ENCODE results near the gene CROCC.
"Not testable (repeated sequence)": the region's sequence is repeated elsewhere in the genome, so short reads cannot be mapped to it uniquely, and the experiment has no call there.

The CROCC gene

GRCh38 chr1:16946185-16946584 lies 24.5 kb downstream of the CROCC start:
- not testable (repeated sequence) for DNase-seq

DNA sequence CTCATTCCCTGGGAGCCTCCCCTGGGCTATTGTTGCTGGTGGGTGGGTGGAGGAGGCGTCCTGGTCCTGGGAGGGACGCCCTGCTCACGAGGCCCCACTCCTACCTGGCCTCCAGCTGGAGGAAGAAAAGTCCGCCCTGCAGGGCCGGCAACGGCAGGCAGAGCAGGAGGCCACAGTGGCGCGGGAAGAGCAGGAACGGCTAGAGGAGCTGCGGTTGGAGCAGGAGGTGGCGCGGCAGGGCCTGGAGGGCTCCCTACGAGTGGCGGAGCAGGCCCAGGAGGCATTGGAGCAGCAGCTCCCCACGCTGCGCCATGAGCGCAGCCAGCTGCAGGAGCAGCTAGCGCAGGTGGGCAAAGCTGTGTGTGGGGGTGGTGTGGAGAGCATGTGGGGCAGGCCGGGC lies 24.9 kb downstream of the CROCC start:
- DNase-seq: no peak

DNA sequence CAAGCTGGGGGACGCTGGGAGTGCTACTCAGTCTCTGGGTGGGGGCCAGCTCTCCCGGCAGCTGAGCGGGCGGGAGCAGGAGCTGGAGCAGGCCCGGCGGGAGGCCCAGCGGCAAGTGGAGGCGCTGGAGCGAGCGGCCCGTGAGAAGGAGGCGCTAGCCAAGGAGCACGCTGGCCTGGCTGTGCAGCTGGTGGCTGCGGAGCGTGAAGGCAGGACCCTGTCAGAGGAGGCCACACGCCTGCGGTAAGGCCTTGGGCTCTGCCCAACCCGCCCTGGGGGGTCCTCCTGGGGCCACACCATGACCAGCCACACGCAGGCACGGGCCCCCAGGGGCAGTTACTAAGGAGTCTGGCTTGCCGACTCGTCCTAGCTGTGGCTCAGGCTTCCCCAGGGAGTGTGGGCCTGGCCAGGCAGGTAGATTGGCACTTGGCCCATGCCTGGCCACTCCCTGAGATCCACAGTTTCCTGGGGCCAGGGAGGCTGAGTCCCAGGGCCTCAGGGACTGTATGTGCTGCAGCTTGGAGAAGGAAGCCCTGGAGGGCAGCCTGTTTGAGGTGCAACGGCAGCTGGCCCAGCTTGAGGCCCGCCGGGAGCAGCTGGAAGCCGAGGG lies 26.7 kb downstream of the CROCC start:
- DNase-seq: not testable (repeated sequence)

DNA sequence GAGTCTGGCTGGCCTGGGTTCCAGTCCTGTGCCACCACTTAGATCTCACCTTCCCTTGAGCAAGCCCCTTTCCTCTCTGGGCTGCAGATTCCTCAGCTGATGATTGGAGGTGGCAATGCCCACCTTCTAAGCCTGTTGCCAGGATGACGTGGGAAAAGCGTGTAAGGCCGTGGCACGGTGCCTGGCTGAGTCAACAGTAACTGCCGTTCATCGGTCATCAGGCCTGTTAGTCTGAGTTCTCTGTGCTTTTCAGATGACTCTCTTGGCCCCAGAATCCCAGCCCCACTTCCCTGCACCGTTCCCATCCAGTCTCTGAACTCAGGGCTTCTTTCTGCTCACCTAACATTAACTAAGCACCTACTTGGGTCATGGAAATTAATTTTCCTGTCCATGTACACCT lies 27.3 kb downstream of the CROCC start:
- DNase-seq: not testable (repeated sequence)

- not testable (repeated sequence) for DNase-seq
These were observed 30.6 kb downstream of the CROCC start for GRCh38 chr1:16952376-16952775.

GRCh38 chr1:16954579-16954978 lies 32.8 kb downstream of the CROCC start:
- no peak for DNase-seq

- DNase-seq: no peak
These were observed 33.5 kb downstream of the CROCC start for GRCh38 chr1:16955186-16955585.

DNA sequence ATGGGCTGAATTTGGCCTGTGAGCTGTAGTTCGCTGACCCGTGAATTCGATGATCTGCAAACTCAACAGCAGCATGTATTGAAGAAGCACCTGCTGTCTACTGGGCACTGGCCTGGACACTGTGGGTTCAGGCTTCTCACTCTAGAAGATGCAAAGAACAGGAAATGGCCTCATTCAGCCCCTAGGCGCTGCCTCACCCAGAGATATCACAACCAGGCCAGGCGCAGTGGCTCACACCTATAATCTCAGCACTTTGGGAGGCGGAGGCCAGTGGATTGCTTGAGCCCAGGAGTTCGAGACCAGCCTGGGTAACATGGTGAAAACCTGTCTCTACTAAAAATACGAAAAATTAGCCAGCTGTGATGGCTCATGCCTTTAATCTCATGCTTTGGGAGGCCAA lies 35.0 kb downstream of the CROCC start:
- no peak for DNase-seq

DNA sequence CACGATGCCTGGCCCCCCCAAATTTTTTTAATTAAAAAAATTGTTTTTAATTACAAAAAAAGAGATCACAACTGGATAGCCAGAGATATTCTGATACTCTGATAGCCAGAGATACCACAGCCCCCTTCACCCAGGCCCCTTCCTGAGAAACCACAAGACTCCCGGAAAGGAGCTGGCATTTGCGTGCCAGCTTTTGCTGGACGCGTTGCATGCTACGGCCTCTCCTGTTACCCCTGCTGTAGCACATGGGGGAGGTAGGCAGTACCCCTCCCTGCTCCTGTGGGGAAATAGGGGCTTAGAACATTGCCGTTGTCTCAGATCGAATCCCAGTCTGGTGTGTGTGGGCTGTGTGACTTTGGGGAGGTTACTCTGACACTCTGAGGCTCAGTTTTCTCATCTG lies 36.0 kb downstream of the CROCC start:
- DNase-seq: no peak

GRCh38 chr1:16958475-16958874 lies 36.7 kb downstream of the CROCC start:
- no peak for DNase-seq

DNA sequence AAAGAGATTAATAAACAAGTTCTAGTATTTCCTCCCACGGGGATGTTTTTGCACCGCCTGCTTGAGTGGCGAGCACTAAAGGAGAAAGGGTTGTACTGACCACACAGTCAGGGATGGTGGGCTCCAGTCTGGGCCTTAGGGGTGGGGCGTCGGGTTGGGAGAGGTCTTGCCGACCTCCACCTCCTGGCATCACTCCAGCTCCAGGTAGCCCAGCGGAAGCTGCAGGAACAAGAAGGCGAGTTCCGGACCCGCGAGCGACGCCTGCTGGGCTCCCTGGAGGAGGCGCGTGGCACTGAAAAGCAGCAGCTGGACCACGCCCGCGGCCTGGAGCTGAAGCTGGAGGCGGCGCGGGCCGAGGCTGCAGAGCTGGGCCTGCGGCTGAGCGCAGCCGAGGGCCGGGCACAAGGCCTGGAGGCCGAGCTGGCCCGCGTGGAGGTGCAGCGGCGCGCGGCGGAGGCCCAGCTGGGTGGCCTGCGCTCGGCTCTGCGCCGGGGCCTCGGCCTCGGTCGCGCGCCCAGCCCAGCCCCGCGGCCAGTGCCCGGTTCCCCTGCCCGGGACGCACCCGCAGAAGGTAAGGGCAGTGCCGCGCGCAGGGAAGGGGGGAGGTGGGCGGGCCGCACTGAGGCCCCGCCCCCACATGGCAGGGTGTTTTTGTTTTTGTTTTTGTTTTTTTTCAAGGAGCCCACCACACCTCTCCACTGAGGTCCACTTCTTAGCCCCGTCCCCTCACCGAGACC lies 39.0 kb downstream of the CROCC start:
- no peak for DNase-seq

DNA sequence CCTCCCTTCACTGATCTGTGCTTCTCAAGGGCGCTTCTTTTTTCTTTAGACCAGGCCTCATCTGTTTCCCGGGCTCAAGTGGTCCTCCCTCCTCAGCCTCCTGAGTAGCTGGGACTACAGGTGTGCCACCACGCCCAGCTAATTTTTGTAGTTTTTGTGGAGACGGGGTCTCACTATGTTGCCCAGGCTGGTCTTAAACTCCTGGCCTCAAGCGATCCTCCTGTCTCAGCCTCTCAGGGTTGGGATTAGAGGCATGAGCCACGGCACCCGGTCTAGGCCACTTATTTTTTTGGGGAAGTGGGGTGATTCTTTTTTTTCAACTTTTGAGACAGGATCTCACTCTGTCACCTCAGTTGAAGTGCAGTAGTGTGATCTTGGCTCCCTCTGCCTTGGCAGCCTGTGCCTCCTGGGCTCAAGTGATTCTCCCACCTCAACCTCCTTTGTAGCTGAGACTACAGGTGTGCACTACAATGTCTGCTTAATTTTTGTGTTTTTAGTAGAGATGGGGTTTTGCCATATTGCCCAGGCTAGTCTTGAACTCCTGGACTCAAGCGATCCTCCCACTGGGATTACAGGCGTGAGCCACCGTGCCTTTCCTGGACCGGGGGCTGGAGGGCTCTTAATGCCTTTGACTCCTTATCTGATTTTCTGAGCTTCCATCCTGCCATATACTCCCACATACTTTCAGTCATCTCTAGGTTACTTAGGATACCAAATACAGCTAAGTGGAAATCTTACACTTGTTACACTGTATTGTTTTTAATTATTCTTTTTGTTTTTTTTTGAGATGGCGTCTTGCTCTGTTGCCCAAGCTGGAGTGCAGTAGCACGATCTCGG lies 39.8 kb downstream of the CROCC start:
- DNase-seq: no peak

- DNase-seq: not testable (repeated sequence)
These were observed 42.4 kb downstream of the CROCC start for GRCh38 chr1:16964169-16964568.

- no peak for DNase-seq
These were observed 43.8 kb downstream of the CROCC start for GRCh38 chr1:16965486-16966067.

GRCh38 chr1:16966282-16966681 lies 44.6 kb downstream of the CROCC start:
- DNase-seq: no peak

- no peak for DNase-seq
These were observed 45.4 kb downstream of the CROCC start for GRCh38 chr1:16967095-16967575.

GRCh38 chr1:16967962-16968361 lies 46.2 kb downstream of the CROCC start:
- no peak for DNase-seq

GRCh38 chr1:16968372-16968771 lies 46.6 kb downstream of the CROCC start:
- DNase-seq: no peak

DNA sequence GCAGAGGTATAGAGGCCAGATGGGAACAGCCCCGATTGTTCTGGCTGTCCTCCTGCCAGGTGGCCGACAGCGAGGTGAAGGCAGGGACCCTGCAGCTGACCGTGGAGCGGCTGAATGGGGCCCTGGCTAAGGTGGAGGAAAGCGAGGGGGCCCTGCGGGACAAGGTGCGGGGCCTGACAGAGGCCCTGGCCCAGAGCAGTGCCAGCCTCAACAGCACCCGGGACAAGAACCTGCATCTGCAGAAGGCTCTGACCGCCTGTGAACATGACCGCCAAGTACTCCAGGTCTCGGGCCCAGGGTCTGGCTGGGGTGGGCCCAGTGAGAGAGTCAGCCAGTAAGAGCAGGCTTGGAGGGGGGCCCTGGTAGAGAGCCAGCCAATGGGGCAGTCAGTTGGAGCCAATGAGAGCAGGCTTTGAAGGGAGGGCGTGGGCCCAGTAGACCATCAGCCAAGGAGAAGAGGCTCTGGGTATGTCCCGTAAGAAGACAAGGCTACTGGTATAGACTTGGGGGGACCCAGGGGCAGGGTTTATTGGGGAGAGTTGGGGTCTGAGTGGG lies 47.4 kb downstream of the CROCC start:
- DNase-seq: no peak

DNA sequence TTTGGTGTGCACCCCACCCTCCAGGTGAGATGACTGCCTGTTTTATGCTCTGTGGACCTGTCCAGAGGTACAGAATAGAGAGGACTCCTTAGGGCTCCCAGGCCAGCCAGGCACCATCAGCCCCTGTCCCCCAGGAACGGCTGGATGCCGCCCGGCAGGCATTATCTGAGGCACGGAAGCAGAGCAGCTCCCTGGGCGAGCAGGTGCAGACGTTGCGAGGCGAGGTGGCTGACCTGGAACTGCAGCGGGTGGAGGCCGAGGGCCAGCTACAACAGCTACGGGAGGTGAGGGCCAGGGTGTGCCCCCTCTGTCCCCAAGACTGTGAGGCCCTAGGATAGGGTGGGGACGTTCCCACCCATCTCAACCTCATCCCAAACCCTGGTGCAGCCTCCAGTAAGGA lies 47.9 kb downstream of the CROCC start:
- DNase-seq: no peak

GRCh38 chr1:16970132-16970910 lies 48.6 kb downstream of the CROCC start:
- no peak for DNase-seq
